GM19025 (cell line): ENCODE data around the gene ENTPD8.
"Not testable (repeated sequence)": the region's sequence is repeated elsewhere in the genome, so short reads cannot be mapped to it uniquely, and the experiment has no call there.

Source experiments
- ATAC-seq: cut with Tn5 transposase; IDR thresholded peaks from one replicate; pipeline ENCODE4 v1.9.1; 2021; ENCODE audit warnings: mild to moderate bottlenecking, low read depth, moderate library complexity; ENCODE audit not compliant: unreplicated experiment

Gene ENTPD8

GRCh38 chr9:137397675-137398423, 43.3 kb downstream of the ENTPD8 start:
- ATAC-seq: no peak

GRCh38 chr9:137396634-137397367, 44.4 kb downstream of the ENTPD8 start:
- no peak for ATAC-seq

DNA sequence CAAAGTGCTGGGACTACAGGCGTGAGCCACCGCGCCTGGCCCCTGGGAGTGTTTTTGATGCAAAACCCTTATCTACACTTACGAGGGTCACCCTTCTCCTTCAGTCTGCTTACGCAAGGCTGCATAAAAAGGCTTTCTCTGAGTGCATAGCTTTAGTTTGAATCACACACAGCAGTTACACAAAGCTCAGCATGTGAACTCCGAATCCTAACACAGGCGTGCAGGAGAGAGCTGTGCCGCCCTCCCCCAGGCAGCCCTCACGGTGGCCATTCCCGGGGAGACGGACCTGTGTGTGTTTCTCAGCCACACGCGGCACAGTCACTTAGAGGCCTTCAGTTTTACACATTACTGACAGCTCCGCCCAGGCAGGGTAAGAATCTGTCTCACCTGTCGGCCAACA, 44.9 kb downstream of the ENTPD8 start:
- ATAC-seq: no peak

GRCh38 chr9:137395666-137396010, 45.5 kb downstream of the ENTPD8 start:
- no peak for ATAC-seq

DNA sequence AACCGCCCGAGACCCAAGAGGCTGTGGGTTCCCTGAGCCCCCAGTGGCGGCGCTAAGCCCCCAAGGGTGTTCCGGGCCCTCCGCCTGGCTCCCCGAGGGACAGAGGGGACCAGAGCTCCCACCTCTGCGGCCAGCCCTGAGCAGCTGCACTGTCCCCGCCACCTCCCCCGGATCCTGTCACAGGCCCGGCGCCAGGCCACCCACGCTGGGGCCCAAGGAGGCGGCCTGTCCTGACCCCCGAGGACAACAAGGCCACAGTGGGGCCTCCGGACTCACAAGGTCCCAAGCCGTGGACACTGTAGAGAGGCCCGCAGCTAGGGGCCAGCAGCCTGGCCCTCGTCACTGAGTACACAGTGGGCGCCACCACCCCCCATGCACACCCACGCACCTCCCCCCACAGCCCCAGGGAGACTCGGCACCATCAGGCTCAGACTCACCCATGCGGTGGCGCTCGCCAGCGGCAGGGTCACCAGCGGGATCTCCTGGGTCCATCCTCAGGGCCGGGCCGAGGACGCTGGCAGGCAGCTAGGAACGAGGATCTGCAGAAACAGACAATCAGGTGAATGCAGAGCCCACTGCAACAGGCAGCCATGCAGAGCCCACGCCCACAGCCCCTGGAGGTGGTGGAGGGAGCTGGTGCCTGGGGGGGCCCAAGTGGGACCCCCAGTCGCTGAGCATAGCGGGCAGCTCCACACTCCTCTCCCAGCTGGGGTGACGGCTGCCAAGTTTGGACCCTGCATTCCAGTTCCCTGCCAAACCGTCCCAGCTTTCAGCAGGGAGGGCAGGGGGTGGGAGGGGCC, 46.1 kb downstream of the ENTPD8 start:
- no peak for ATAC-seq

DNA sequence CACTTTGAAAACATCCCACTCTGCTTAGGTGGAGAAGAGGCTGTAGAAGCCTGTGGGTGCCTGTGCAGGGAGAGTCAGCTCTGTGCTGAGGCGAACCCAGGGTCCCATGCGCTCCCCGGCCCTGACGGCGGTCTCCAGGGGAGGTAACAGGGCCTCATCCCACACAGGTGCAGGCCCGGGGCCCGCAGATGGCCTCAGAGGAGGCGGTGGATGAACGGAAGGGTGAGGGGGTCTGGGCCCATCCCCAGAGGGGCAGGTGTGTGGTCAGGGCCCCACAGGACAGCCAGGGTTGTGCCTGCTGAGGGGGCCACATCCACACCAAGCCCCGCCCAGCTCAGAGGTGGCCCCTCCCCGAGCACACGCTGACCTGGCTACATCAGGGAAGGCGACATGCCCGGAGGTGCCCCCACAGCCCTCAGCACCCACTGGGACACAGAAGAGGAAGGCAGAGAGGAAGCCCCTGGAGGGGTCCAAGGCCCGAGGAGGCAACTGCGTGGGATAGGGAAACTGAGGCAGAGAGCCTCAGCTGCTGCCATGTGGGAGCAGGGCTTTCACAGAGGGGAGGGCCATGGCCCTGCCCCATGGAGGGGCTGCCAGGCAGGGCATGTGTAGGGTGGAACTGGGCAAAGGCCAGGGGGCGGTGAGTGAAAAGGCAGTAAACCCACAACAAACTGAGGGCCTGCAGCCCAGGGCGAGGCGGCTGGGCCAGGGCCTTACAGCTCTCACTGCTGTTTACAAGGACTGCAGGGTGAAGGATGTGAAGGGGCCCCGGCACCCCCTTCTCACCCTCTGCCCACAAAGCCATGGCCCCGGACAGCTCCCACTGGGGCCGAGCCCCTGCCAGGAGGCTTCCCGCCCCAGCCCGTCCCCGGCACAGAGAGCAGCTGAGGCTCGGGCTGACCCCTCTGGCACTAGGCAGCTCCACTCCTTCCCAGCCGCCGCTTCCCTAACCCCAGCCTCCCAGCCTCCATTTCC, 47.7 kb downstream of the ENTPD8 start:
- ATAC-seq: no peak

DNA sequence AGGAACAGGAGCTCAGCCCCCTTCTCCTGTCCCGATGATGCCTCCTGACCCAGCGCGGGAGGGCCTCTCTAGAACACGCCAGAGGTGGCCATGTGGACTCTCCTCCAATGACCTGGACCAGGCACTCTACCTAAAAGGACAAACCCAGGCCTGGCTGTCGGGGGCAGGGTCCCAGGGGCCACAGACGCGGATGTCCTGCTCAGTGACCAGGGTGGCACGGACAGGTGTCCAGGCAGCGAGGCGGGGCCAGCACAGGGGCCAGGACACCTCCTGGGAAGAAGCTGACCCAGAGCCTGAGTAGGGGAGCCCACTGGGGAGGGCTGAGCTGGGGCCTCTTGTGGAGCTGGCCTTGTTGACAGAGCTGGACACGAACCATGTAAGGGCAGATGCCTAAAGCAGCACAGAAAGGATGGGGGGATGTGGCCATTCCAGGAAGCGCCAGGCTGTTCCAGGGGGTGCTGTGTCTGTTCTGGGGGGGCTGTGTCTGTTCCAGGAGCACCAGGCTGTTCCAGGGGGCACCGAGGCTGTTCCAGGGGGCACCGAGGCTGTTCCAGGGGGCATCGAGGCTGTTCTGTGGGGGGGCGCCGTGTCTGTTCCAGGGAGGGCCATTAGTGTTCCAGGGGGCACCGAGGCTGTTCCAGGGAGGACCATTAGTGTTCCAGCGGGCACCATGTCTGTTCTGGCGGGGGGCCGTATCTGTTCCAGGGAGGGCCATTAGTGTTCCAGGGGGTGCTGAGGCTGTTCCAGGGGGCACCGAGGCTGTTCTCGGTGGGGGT, 48.7 kb downstream of the ENTPD8 start:
- no peak for ATAC-seq

- ATAC-seq: no peak
Observed at GRCh38 chr9:137391411-137391754, 49.8 kb downstream of the ENTPD8 start.

DNA sequence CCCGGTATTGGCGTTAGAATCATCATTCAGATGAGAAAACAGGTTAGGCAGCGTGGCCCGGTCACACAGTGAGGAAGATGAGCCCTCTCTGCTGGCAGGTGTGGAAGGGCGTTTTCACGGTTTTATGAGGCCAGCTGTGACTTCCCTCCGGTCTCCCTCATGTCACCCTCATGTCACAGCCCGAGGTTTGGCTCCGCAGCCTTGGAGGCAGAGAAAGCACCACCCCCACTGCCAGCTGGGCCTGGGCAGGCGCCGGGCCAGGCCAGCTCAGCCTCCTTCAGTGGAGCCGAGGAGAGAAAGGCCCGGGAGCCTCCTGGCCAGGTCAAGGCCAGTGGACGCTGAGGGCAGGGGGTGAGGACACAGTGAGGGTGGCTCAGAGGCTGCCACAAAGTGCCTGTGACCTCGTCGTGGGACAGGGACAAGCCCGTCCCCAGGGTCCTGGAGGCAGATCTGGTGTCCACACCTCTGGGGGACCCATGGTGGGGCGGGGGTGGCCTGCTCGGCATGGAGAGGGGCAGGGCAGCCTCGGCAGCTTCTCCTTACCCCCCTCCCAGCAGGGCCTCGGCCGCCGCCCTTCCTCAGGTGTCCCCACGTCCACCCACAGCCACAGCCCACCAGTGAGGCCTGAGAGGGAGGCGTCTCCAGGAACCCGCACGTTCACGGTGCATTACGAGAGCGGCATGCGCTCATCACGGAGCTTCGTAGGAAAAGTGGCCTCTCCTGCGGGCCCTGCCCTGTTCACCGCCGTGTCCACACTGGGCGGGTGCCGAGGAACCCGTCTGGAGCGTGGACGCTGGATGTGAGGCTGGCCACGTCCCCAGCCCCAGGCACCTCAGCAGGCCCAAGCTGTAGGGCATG, 50.4 kb downstream of the ENTPD8 start:
- ATAC-seq: no peak

- ATAC-seq: no peak
Observed at GRCh38 chr9:137389428-137389746, 51.8 kb downstream of the ENTPD8 start.

GRCh38 chr9:137388589-137389427, 52.3 kb downstream of the ENTPD8 start:
- no peak for ATAC-seq

GRCh38 chr9:137387891-137388560, 53.1 kb downstream of the ENTPD8 start:
- ATAC-seq: no peak

GRCh38 chr9:137387114-137387890, 53.9 kb downstream of the ENTPD8 start:
- ATAC-seq: no peak

GRCh38 chr9:137386507-137387113, 54.5 kb downstream of the ENTPD8 start:
- not testable (repeated sequence) for ATAC-seq

DNA sequence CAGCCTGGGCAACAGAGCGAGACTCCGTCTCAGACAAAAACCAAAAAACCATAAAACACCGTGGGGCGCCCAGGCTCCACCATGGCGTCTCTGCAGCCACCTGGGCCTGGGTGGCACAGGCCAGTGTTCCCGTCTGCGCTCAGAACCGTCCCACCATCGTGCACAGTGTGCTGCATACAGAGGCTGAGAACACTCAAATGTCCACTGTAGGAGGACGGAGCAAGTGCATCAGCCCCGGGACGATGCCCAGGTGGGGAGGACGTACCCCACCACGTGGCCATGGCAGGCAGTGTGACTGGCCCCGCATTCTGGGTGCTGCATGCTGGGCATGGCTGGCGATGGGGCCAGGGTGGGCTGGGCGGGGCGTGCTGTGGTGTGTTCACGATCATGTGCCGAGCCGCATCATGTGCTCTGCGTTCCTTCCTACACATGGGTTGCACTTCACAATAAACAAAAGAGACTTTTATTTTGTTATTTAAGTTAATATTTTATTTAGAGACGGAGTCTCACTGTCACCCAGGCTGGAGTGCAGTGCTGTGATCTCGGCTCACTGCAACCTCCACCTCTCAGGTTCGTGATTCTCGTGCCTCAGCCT, 56.0 kb downstream of the ENTPD8 start:
- ATAC-seq: no peak
